ENCODE data around the gene ASB7. TPM values are rescaled to one million over a fixed set of nuclear protein-coding genes. Genes with fewer than 3 reads are reported as not detected.

Gene ASB7
- total RNA-seq, 1 donor, result 13.8 TPM

GRCh38 chr15:100595964-100596363, 6.4 kb upstream of the ASB7 start:
- no peak for TF ChIP-seq CTCF (IDR thresholded peaks at IDR 0.05; ENCODE audit: insufficient read depth, low read depth, low read length)
- no peak overlapping the region for H3K4me3 ChIP-seq (ENCODE audit: low read depth, low read length)
- DNase-seq (ENCODE audit: low read depth), result no peak

GRCh38 chr15:100596792-100597191, 5.6 kb upstream of the ASB7 start:
- peak; percentile 37 for DNase-seq (ENCODE audit: low read depth)
- no peak for TF ChIP-seq CTCF (IDR thresholded peaks at IDR 0.05; ENCODE audit: insufficient read depth, low read depth, low read length)
- no peak overlapping the region for H3K4me3 ChIP-seq (ENCODE audit: low read depth, low read length)

GRCh38 chr15:100597862-100598261, 4.5 kb upstream of the ASB7 start:
- no peak for TF ChIP-seq CTCF (IDR thresholded peaks at IDR 0.05; ENCODE audit: insufficient read depth, low read depth, low read length)
- DNase-seq (ENCODE audit: low read depth), result no peak

GRCh38 chr15:100598655-100599054, 3.7 kb upstream of the ASB7 start:
- DNase-seq (ENCODE audit: low read depth), result no peak
- H3K4me3 ChIP-seq (ENCODE audit: low read depth, low read length), result no peak overlapping the region
- TF ChIP-seq CTCF (IDR thresholded peaks at IDR 0.05; ENCODE audit: insufficient read depth, low read depth, low read length), result no peak

More at GRCh38 chr15:100597862-100598261, 4.5 kb upstream of the ASB7 start:
- H3K4me3 ChIP-seq (ENCODE audit: low read depth, low read length), result no peak overlapping the region

GRCh38 chr15:100601163-100601562, 1.2 kb upstream of the ASB7 start:
- peak overlapping the region; percentile 74 for H3K4me3 ChIP-seq (ENCODE audit: low read depth, low read length)
- DNase-seq (ENCODE audit: low read depth), result peak; percentile 50
- no peak for TF ChIP-seq CTCF (IDR thresholded peaks at IDR 0.05; ENCODE audit: insufficient read depth, low read depth, low read length)

- no peak for DNase-seq (ENCODE audit: low read depth)
- peak overlapping the region; percentile 74 for H3K4me3 ChIP-seq (ENCODE audit: low read depth, low read length)
- TF ChIP-seq CTCF (IDR thresholded peaks at IDR 0.05; ENCODE audit: insufficient read depth, low read depth, low read length), result no peak
Measured at GRCh38 chr15:100601617-100602063, 749 bp upstream of the ASB7 start.

GRCh38 chr15:100602823-100603393, 519 bp downstream of the ASB7 start:
- peak; percentile 28 for DNase-seq (ENCODE audit: low read depth)
- no peak for TF ChIP-seq CTCF (IDR thresholded peaks at IDR 0.05; ENCODE audit: insufficient read depth, low read depth, low read length)
- peak overlapping the region; percentile 74 for H3K4me3 ChIP-seq (ENCODE audit: low read depth, low read length)

Data from fibroblast of villous mesenchyme (primary cell).